Suppressor macrophage (primary cell): ENCODE data around the gene PGBD4.

Experiments
- DNase-seq, 4 experiments: peaks; one replicate each; pipeline ENCODE4 v3.0.0-alpha.2; 2020 to 2022
- total RNA-seq, 17 experiments: gene quantifications; one replicate each; lab custom pipeline; 2026; ENCODE audit warnings: mixed read lengths in 6 of 17, inconsistent platforms in 3 of 17; lab: John Stamatoyannopoulos, UW

Gene PGBD4
- total RNA-seq = 0.74 to 6.5 (median 4.1) reads per million in 17 experiments

- peak; percentile 98 to 100 (median 99) for DNase-seq
Observed at GRCh38 chr15:34101366-34102174, at the start of gene PGBD4, which contains the start of gene EMC7. PGBD4 (plus strand) TSS chr15:34102083; CDS start chr15:34102532, 449 bp downstream. EMC7 (minus strand) TSS chr15:34101862; CDS start chr15:34101839, 23 bp downstream.

- DNase-seq = no peak
Observed at GRCh38 chr15:34054081-34054707, 47.7 kb upstream of the PGBD4 start.

GRCh38 chr15:34055868-34056595, 45.9 kb upstream of the PGBD4 start:
- no peak for DNase-seq

- DNase-seq = no peak
Observed at GRCh38 chr15:34056911-34057310, 45.0 kb upstream of the PGBD4 start.

GRCh38 chr15:34059476-34059875, 42.4 kb upstream of the PGBD4 start:
- DNase-seq = no peak

GRCh38 chr15:34059946-34060345, 41.9 kb upstream of the PGBD4 start:
- DNase-seq = no peak

- no peak for DNase-seq
Observed at GRCh38 chr15:34064438-34064837, 37.4 kb upstream of the PGBD4 start.

GRCh38 chr15:34065261-34065660, 36.6 kb upstream of the PGBD4 start:
- no peak for DNase-seq

- DNase-seq = no peak
Observed at GRCh38 chr15:34065941-34066340, 35.9 kb upstream of the PGBD4 start.

- DNase-seq = no peak
Observed at GRCh38 chr15:34070003-34070402, 31.9 kb upstream of the PGBD4 start.

GRCh38 chr15:34076785-34077184, 25.1 kb upstream of the PGBD4 start:
- DNase-seq = no peak

GRCh38 chr15:34078900-34079299, 23.0 kb upstream of the PGBD4 start:
- DNase-seq = no peak

GRCh38 chr15:34079904-34080303, 22.0 kb upstream of the PGBD4 start:
- no peak for DNase-seq

- no peak for DNase-seq
Observed at GRCh38 chr15:34084086-34084485, 17.8 kb upstream of the PGBD4 start.

- DNase-seq = no peak
Observed at GRCh38 chr15:34085746-34086145, 16.1 kb upstream of the PGBD4 start.

- no peak for DNase-seq
Observed at GRCh38 chr15:34099914-34100313, 2.0 kb upstream of the PGBD4 start.

- DNase-seq = no peak
Observed at GRCh38 chr15:34102175-34102925, 467 bp downstream of the PGBD4 start.

- no peak for DNase-seq
Observed at GRCh38 chr15:34106423-34106822, 4.5 kb downstream of the PGBD4 start.

- no peak for DNase-seq
Observed at GRCh38 chr15:34107315-34107714, 5.4 kb downstream of the PGBD4 start.

GRCh38 chr15:34109797-34110663, 8.1 kb downstream of the PGBD4 start:
- peak; percentile 15 to 66 (median 40) for DNase-seq

GRCh38 chr15:34111488-34111887, 9.6 kb downstream of the PGBD4 start:
- DNase-seq = no peak
